Kidney epithelial cell (primary cell): Measurements from ENCODE around the gene CRABP1. TPM values are rescaled to one million over a fixed set of nuclear protein-coding genes. Genes with fewer than 3 reads are reported as not detected.

Experiments
- DNase-seq: peaks from one replicate; pipeline ENCODE4 v3.0.0-alpha.2; 2010; ENCODE audit warnings: low read depth
- H3K27me3 ChIP-seq: 2 replicates; pipeline ENCODE4 v1.6.0; 2011; ENCODE audit warnings: low read length; ENCODE audit not compliant: control insufficient read depth, insufficient read depth
- H3K36me3 ChIP-seq: 2 replicates; pipeline ENCODE4 v1.5.1; 2011; ENCODE audit warnings: low read length; ENCODE audit not compliant: control insufficient read depth, insufficient read depth
- H3K4me3 ChIP-seq: 2 replicates; pipeline ENCODE4 v1.5.1; 2011; ENCODE audit warnings: low read depth, mild to moderate bottlenecking, control low read depth, low read length
- total RNA-seq: library from RNA; depleted of rRNA; stranded (reverse); fragments of >200 nt; gene quantifications from 2 replicates; pipeline ENCODE4 v1.2.3, GENCODE V29; 2015
- TF ChIP-seq, protein P1 (sequence below): IDR thresholded peaks from 2 replicates; pipeline ENCODE4 v1.5.1; 2011; ENCODE audit warnings: mild to moderate bottlenecking, moderate library complexity, low read length, control low read depth, inconsistent platforms; ENCODE audit not compliant: insufficient read depth, poor library complexity, severe bottlenecking

CRABP1 gene
- total RNA-seq, 1 donor from 2014 or later: not detected

DNA sequence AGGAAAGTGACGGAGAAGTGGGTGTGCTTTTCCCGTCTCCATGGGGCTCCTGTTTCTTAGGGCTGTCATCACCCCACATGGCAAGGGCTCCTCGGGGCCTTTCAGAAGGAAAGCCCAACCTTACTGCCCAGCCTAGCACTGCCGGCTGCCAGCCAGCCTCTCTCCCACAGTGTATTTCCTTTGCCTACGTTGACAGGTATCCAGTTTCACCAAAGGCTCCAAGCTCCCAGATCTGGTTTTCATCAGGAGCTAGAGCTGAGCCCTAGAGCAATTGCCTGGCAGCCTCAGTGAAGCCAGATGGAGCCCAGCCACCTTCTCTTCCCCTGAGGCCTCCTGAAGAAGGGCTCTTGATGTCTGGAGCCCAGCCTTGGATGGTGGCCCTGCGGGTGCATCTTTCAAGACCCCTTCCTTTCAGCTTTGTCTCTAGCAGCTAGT, 20.2 kb downstream of the CRABP1 start:
- Histone ChIP-seq H3K36me3 (no peaks in the 10 kb centered on the region), H3K4me3 (no peak overlapping the region), H3K27me3 (peaks cover 13% of the 10 kb centered on the region)
- TF ChIP-seq, protein P1, sequence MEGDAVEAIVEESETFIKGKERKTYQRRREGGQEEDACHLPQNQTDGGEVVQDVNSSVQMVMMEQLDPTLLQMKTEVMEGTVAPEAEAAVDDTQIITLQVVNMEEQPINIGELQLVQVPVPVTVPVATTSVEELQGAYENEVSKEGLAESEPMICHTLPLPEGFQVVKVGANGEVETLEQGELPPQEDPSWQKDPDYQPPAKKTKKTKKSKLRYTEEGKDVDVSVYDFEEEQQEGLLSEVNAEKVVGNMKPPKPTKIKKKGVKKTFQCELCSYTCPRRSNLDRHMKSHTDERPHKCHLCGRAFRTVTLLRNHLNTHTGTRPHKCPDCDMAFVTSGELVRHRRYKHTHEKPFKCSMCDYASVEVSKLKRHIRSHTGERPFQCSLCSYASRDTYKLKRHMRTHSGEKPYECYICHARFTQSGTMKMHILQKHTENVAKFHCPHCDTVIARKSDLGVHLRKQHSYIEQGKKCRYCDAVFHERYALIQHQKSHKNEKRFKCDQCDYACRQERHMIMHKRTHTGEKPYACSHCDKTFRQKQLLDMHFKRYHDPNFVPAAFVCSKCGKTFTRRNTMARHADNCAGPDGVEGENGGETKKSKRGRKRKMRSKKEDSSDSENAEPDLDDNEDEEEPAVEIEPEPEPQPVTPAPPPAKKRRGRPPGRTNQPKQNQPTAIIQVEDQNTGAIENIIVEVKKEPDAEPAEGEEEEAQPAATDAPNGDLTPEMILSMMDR: no peak
- no peak for DNase-seq

DNA sequence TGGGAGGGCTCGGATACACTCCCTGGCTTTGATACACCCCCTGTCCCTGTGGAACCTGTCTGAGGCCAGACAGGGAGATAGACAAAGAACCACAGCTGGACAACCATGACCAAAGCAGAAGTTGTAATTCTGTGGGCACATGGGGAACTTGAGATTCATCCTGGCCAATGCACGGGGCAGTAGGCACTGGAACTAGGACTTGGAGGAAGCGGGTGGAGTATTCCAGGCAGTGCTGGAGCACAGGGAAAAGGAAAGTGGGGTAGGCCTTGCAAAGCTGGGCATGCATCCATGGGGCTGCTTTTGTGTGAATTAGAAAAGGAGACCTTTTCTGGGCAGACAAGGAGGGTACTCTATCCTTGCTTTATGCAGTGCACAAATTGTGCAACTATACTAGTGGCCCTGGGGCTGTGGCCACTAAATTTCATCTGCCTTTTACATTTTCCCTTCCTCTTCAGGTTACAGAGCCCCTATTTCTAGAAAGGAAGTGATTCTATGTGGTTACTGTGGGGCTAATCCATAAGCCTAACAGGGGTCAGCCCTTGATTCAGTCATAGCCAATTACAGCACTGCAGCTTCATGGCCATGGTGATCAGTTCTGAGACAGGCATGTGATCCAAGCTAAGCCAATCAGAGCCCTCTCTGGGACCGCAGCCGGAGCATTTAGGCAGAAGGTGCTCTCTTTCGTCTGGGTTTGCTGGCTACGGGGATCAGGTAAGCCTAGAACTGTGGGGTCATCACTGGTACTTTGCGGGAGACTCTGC, 21.0 kb downstream of the CRABP1 start:
- TF ChIP-seq, protein P1: no peak
- no peak overlapping the region for H3K4me3 ChIP-seq
- peaks cover 13% of the 10 kb centered on the region for H3K27me3 ChIP-seq
- no peak for DNase-seq
- H3K36me3 ChIP-seq: no peaks in the 10 kb centered on the region

DNA sequence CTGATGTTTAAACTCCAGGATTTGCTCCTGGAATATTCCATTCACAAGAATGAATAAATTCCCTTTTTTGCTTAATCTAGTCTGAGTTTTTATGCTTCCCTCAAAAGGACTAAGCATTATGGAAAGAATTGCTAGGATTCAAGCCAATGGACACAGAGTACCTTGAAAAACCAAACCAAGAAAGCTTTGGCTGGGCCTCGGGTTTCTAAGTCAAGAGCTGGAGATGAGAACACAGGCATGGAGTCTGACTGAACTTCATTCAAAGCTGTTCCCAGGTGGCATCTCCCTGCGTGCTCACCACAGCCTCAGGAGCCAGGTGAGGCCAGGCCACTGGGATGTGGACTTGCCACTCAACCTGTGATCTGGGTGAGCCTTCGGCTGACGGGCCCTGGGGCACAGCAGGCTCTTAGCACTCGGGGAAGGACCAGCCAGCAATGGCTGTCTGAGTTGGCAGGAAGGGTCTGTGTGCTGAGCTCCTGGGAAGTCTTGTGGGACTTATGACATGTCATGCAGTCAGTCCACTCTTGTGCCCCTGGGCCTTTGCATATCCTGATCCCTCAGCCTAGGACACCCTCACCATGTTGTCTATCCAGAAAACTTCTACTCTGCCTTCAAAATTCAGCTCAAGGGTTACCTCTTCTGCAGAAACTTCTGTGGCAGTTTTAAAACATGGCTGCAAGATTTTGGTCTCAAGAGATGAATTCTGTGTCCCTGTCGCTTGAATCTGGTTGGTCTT, 21.8 kb downstream of the CRABP1 start:
- DNase-seq: no peak
- peaks cover 13% of the 10 kb centered on the region for H3K27me3 ChIP-seq
- TF ChIP-seq, protein P1: no peak
- no peak overlapping the region for H3K4me3 ChIP-seq
- H3K36me3 ChIP-seq: no peaks in the 10 kb centered on the region

DNA sequence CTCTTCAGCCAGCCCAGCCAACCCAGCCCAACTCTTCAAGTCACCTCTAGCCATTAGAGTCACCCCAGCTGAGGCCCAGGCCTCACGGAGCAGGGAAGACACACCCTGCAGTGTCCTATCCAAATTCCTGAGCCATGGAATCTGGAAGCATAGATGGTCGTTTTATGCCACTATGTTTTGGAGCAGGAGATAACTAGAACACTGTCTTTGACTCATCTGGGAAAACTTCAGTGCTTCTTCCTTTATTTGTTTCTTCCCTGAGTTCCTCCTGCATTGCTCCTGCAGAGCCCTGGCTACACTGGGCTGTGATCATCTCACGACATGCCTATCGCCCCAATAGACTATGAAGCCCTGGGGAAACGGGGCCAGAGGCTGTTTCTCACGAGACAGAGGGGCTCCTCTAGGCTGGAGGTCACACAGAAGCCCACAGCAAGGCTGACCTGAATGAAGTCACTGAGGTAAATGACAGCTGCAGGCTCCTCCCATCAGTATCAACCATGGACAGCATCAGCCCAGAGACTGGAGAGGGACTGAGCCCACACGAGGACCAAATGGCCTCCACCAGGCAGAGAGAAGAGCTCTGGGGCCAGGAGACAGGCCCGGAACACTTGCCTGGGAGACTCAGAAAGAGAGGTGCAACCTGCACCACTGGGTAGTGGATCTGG, 22.7 kb downstream of the CRABP1 start:
- TF ChIP-seq, protein P1: no peak
- DNase-seq: no peak
- peaks cover 13% of the 10 kb centered on the region for H3K27me3 ChIP-seq
- no peaks in the 10 kb centered on the region for H3K36me3 ChIP-seq
- H3K4me3 ChIP-seq: no peak overlapping the region

DNA sequence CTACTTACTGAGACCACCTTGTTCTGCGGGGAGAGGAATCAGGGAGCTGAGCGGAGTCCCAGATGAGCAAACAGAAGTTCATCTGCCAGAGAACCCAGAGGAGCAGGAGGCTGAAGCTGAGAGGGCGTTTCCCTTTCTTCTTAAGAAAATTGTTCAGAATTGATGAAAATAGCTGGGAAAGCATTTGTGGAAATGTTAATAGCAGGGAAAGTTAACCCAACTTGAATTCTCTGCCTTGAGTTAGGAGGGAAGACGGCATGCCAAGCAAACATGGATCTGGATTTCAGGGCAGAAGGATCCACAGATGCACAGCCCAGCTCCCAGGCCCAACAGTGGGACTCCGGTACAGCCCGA, 23.2 kb downstream of the CRABP1 start:
- TF ChIP-seq, protein P1: no peak
- H3K4me3 ChIP-seq: no peak overlapping the region
- H3K36me3 ChIP-seq: no peaks in the 10 kb centered on the region
- H3K27me3 ChIP-seq: peaks cover 13% of the 10 kb centered on the region
- DNase-seq: no peak
